NCI-H1105 (cell line): ENCODE results near the gene SUOX.
A peak's percentile ranks its signal among the peaks of the same experiment; 100 is the strongest.
"Not testable (repeated sequence)": the region's sequence is repeated elsewhere in the genome, so short reads cannot be mapped to it uniquely, and the experiment has no call there.

Experiments
- DNase-seq: peaks from one replicate; lab custom pipeline; 2025; lab: John Stamatoyannopoulos, UW

Gene SUOX

GRCh38 chr12:55983232-55983842 lies 13.7 kb upstream of the SUOX start:
- DNase-seq, result no peak

DNA sequence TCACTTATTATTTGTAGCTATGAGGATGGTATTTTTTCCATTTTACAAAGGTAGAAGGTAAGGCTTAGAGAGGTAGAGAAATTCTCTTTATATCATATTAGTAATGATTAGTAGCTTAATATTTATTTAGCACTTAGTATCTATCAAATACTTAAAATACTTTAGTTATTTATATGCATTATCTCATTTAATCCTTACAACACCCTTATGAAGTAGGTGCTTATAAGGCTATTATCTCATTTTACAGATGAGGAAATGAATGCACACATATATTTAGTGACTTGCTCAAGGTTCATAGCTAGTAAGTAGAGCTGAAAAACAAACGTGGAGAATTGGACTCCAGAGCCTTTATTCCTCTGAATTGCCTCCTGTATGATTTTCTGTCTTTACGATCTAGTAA lies 12.2 kb upstream of the SUOX start:
- no peak for DNase-seq

DNA sequence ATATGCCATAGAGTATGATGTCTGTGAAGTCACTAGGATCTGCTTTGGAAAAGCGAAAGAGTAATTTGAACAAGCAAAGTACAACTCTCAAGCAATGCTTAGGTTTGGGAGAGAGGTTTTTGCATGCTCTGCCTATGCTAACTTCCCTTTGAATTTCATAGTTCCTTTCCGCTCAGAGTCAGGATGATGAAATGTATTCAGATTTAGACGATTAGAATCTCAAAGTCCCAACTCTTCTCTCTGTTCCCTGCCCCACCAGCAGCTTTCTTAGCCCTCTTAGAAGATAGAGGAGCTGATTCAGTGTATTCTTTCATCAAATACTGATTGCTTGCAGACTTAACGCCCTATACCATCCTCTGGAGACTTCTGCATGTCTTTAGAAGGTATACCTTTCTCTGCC lies 11.7 kb upstream of the SUOX start:
- DNase-seq, result no peak

GRCh38 chr12:55985976-55986375 lies 11.1 kb upstream of the SUOX start:
- not testable (repeated sequence) for DNase-seq

- no peak for DNase-seq
Observed at GRCh38 chr12:55991110-55991509, 6.0 kb upstream of the SUOX start.

- DNase-seq, result no peak
Observed at GRCh38 chr12:55993230-55993853, 3.7 kb upstream of the SUOX start.

- DNase-seq, result no peak
Observed at GRCh38 chr12:55995366-55995765, 1.7 kb upstream of the SUOX start.

GRCh38 chr12:55996201-55996714 lies 818 bp upstream of the SUOX start:
- DNase-seq, result peak; percentile 5

DNA sequence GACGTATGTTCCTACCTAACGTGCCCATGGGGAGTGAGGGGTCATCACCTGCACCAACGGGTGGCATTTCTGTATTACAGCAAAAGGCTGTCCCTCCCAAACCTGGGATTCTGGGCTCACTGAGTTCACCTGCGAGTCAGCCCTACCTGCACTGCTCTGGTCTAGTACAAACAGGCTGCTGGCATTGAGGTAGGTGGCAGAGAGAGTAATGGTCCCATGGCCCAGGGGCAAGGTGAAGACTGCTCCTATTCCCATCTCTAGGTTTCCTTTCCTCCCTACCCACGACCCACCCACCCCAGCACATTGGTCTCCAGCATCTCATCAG lies 421 bp downstream of the SUOX start:
- DNase-seq, result no peak

DNA sequence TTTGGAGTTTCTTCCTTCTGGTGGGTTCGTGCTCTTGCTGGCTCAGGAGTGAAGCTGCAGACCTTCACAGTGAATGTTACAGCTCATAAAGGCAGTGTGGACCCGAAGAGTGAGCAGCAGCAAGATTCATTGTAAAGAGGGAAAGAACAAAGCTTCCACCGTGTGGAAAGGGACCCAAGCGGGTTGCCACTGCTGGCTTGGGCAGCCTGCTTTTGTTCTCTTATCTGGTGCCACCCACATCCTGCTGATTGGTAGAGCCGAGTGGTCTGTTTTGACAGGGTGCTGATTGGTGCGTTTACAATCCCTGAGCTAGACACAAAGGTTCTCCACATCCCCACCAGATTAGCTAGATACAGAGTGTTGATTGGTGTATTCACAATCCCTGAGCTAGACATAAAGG lies 2.4 kb downstream of the SUOX start:
- not testable (repeated sequence) for DNase-seq

DNA sequence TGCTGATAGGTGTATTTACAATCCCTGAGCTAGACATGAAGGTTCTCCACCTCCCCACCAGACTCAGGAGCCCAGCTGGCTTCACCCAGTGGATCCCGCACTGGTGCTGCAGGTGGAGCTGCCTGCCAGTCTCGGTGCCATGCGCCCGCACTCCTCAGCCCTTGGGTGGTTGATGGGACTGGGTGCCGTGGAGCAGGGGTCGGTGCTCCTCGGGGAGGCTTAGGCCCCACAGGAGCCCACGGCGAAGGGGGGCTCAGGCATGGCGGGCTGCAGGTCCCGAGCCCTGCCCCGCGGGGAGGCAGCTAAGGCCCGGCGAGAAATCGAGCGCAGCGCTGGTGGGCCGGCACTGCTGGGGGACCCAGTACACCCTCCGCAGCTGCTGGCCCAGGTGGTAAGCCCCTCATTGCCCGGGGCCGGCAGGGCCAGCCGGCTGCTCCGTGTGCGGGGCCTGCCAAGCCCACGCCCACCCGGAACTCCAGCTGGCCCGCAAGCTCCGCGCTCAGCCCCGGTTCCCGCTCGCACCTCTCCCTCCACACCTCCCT lies 3.0 kb downstream of the SUOX start:
- not testable (repeated sequence) for DNase-seq

- no peak for DNase-seq
Observed at GRCh38 chr12:56001487-56002100, 4.5 kb downstream of the SUOX start.

DNA sequence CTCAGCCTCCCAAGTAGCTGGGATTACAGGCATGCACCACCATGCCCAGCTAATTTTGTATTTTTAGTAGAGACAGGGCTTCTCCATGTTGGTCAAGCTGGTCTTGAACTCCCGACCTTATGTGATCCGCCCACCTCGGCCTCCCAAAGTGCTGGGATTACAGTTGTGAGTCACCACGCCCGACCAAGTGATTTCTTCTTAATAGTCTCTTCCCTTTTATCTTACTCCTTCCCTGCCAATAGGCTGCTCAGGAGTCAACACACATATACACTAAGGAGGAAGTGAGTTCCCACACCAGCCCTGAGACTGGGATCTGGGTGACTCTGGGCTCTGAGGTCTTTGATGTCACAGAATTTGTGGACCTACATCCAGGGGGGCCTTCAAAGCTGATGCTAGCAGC lies 6.3 kb downstream of the SUOX start:
- not testable (repeated sequence) for DNase-seq

- DNase-seq, result no peak
Observed at GRCh38 chr12:56004211-56004610, 7.1 kb downstream of the SUOX start.

DNA sequence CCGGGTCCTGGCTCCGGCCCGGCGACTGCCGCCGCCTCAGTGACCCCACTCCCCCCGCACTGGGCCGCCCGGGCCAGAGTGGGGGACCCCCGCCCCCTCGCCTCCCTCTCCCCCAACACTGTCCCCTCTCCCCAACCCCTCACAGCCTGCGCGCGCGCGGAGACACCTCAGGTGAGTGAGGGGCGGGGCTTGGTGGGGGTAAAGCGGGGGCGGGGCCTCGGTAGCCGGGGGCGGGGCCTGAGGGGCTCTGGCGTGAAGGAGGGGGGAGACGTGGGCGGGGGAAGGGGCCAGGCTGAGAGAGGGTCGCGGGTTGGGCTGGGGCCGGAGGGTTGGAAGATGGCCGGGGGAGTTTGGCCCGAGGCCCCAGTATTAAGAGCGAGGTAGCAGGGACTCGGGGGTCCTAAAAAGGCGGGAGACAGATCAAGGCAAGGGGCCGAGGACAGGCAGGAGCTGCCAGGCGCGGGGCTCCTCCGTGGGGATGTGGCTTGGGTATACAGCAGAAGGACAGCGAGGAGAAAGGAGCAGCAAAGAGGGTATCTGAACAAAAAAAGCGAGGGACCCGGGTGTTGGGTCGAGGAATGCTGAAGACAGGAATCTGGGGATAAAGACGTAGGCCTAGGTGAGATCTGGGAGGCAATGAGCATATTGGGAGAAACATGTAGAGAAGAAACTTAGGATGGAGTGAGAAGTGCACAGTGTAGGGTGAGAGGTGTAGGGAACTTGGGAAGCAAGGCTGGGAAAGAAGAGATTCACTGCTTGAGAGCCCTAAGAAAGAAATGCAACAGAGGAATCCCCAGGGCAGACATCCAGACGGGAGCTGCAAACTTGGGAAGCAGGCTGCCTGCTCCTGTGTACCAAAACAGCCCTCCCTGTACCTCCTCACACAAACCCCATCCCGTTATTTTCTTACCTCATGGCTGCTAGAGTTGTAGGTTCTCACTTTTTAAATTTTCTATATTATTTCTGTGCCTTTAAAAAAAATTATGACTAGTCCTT lies 10.8 kb downstream of the SUOX start:
- DNase-seq, result peak; percentile 38

- no peak for DNase-seq
Observed at GRCh38 chr12:56010111-56010570, 13.1 kb downstream of the SUOX start.

DNA sequence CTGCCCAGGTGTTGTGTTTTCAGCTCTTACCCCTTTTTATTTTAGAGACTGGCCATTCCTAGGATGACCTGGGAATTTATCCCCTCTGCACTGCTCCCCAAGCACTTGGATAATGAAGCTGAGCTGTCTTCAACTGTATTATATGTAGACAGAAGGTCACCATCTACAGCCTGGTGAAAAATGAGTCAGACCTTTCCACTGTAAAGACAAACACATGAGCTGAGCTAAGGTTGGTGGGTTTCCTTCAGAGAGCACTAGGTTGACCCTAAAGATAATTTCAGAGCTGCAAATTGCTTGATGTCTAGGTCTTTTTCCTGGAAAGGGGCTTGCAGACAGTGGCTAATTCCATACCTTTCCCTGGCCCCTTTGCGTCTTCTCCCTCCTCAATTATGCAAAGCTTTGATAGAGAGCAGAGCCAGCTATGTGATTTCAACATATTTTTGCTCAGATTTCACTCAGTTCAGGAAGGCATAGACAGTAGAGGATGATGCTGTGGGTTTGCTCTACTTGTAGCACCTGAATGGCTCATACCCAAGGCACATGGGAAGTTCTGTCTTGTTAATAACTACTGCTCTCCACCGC lies 14.5 kb downstream of the SUOX start:
- DNase-seq, result no peak

- DNase-seq, result no peak
Observed at GRCh38 chr12:56013482-56013881, 16.4 kb downstream of the SUOX start.

DNA sequence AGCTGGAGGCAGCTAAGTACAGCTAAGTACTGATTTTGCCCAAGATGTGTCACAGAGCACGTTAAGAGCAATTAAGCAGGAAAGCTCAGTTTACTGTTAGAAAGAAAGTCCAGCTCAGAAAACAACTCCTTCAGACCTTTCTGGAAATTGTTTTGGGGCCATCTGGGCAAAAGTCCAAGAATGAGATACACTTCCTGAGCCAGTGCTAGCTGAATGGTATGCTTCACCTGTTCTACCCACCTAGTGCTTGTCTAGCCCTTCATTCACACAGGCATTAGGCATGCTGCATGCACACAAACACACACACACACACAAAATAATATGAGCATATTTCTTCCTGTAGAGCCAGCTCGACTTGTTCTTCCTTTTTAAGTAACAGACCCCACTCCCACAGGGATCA lies 17.1 kb downstream of the SUOX start:
- peak; percentile 1 for DNase-seq

DNA sequence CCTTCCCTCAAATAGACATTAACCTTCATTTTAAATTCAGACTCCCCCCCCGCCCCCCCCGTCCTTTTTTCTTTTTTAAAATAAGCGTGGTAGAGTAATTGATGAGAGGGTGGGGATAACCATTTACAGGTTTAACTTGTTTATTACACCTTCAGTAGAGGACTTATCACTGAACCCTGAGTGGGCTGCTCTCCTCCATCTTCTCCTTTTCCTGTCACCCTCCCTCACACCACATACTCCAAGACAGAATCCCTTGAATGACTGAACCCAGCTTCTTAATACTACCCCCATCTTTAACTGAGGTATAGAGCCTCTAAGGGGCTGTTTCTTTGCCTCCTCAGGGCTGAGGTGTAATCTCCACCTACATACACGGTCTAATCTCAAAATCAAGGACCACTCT lies 20.1 kb downstream of the SUOX start:
- DNase-seq, result no peak

GRCh38 chr12:56018356-56018755 lies 21.3 kb downstream of the SUOX start:
- DNase-seq, result no peak
